ENCODE measurements around the gene SPATA33.
"Not testable (repeated sequence)": the region's sequence is repeated elsewhere in the genome, so short reads cannot be mapped to it uniquely, and the experiment has no call there.

SPATA33 gene

DNA sequence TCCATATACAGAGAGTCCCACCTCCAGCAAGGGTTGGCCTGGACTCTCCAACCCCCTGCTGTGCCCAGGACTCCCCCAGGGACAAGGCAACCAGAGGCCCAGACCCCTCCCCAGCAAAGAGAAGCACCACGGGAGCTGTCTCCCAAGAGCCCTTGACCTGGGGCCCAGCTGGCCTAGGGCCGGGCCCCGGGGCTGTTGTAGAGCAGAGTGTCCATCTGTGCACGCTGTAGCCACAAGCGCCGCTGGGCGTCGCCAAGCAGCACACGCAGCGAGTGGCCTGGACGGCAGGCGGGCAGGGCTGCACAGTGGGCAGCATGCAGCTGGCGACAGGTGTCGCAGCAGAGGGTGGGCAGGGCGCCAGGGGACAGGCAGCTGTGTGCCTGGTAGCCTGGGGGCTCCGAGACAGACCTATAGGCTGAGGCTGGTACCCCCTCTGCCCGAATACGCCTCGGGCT is 39.6 kb downstream of the SPATA33 start:
- CTCF ChIA-PET: interaction anchor here (0.9 to 3.3 kb wide), 4 partner anchors 8 to 166 kb away, joined by 3 to 14 read pairs (median 3); partner anchors contain the start of gene CPNE7
- POLR2A ChIA-PET: no interaction called here
- 97% methylated on average over 18 of the region's 19 CpGs for WGBS (ENCODE audit: insufficient coverage)
- peaks cover 2 to 33% (median 31%) of the 10 kb centered on the region in 4 experiments for H3K4me1 ChIP-seq (ENCODE audit: control extremely low read depth in 1 of 4, control insufficient read depth in 4 of 4, insufficient read depth in 4 of 4, low read length in 3 of 4)
- no peaks in the 10 kb centered on the region for H3K27me3 ChIP-seq (replicated peaks in 2 of 5; ENCODE audit: control insufficient read depth in 4 of 5, insufficient read depth in 5 of 5, low read length in 4 of 5)
- H3K9me3 ChIP-seq (ENCODE audit: control extremely low read depth in 1 of 5, control insufficient read depth in 4 of 5, insufficient read depth in 2 of 5, low read depth in 1 of 5, low read length in 4 of 5): no peaks in the 10 kb centered on the region
- no peak overlapping the region for H3K4me3 ChIP-seq (ENCODE audit: control insufficient read depth in 1 of 7, extremely low read depth in 1 of 7, insufficient read depth in 4 of 7, low read depth in 2 of 7, low read length in 6 of 7)
- DNase-seq: no peak
- peaks cover 5 to 43% (median 27%) of the 10 kb centered on the region in 4 experiments for H3K36me3 ChIP-seq (ENCODE audit: control insufficient read depth in 4 of 4, insufficient read depth in 4 of 4, low read length in 3 of 4)
- no peak overlapping the region for H3K27ac ChIP-seq (ENCODE audit: insufficient read depth in 1 of 2, low read depth in 1 of 2, low read length in 2 of 2, poor library complexity in 1 of 2, severe bottlenecking in 2 of 2)

DNA sequence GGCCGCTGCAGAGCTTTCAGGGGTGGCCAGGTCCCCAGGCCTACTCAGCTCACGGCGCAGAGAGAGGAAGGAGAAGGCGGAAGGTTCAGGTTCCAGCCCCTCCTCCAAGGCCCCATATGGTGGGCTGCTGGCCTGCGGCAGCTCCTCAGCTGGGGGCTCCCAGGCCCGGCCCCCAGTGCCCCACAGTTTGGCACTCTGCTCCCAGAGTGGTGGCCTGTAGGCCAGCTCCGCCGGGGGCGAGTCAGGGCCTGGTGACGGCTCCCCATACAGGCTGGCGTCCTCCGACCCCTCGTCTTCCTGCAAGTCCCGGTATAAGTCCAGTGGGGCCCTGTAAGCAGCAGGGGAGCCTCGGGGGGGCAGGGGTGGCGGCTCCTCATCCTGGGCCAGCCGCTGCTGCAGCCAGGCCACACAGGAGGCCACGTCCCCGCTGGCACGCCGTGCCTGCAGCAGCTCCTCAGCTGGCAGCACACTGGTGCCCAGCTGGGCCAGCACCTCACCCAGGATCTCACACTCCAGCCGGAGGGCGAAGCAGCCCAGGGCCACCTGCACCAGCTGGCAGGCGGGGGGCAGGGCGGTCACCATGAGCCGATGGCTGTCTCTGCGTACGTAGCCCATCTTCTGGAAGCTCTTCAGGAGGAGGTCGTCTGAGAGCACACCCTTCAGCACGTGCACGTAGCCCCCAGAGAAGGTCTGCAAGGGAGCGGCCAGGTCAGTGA is 40.1 kb downstream of the SPATA33 start:
- peaks cover 5 to 39% (median 23%) of the 10 kb centered on the region in 4 experiments for H3K36me3 ChIP-seq (ENCODE audit: control insufficient read depth in 4 of 4, insufficient read depth in 4 of 4, low read length in 3 of 4)

DNA sequence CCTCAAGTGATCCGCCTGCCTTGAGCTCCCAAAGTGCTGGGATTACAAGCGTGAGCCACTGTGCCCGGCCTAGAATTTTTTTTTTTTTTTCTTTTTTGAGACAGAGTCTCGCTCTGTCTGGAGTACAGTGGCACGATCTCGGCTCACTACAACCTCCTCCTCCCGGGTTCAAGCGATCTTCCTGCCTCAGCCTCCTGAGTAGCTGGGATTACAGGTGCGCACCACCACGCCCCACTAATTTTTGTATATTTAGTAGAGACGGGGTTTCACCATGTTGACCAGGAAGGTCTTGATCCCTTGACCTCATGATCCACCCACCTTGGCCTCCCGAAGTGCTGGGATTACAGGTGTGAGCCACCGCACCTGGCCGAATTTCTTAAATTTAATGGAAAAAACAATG is 41.1 kb downstream of the SPATA33 start:
- H3K36me3 ChIP-seq (ENCODE audit: control insufficient read depth in 4 of 4, insufficient read depth in 4 of 4, low read length in 3 of 4): peaks cover 3 to 30% (median 19%) of the 10 kb centered on the region in 4 experiments
- not testable (repeated sequence) for H3K9me3 ChIP-seq (ENCODE audit: control extremely low read depth in 1 of 5, control insufficient read depth in 4 of 5, insufficient read depth in 2 of 5, low read depth in 1 of 5, low read length in 4 of 5); H3K4me3 ChIP-seq (ENCODE audit: control insufficient read depth in 1 of 7, extremely low read depth in 1 of 7, insufficient read depth in 4 of 7, low read depth in 2 of 7, low read length in 6 of 7); H3K27ac ChIP-seq (ENCODE audit: insufficient read depth in 1 of 2, low read depth in 1 of 2, low read length in 2 of 2, poor library complexity in 1 of 2, severe bottlenecking in 2 of 2); DNase-seq; H3K27me3 ChIP-seq (replicated peaks in 2 of 5; ENCODE audit: control insufficient read depth in 4 of 5, insufficient read depth in 5 of 5, low read length in 4 of 5)
- ChIA-PET CTCF (interaction anchor here (0.6 to 16.5 kb wide), 15 partner anchors 9 to 284 kb away, joined by 3 to 195 read pairs (median 6); no protein-coding TSS in a partner anchor), POLR2A (interaction anchor here (1.1 kb wide), 1 partner anchor 24 kb away, joined by 3 read pairs; no protein-coding TSS in a partner anchor)
- peaks cover 2 to 34% (median 33%) of the 10 kb centered on the region in 4 experiments for H3K4me1 ChIP-seq (ENCODE audit: control extremely low read depth in 1 of 4, control insufficient read depth in 4 of 4, insufficient read depth in 4 of 4, low read length in 3 of 4)
- WGBS (ENCODE audit: insufficient coverage): 98% methylated on average over 14 of the region's 14 CpGs

More for the DNA sequence above, 40.1 kb downstream of the SPATA33 start:
- Histone ChIP-seq H3K4me3 (ENCODE audit: control insufficient read depth in 1 of 7, extremely low read depth in 1 of 7, insufficient read depth in 4 of 7, low read depth in 2 of 7, low read length in 6 of 7) (no peak overlapping the region), H3K27ac (ENCODE audit: insufficient read depth in 1 of 2, low read depth in 1 of 2, low read length in 2 of 2, poor library complexity in 1 of 2, severe bottlenecking in 2 of 2) (no peak overlapping the region), H3K27me3 (replicated peaks in 2 of 5; ENCODE audit: control insufficient read depth in 4 of 5, insufficient read depth in 5 of 5, low read length in 4 of 5) (no peaks in the 10 kb centered on the region), H3K4me1 (ENCODE audit: control extremely low read depth in 1 of 4, control insufficient read depth in 4 of 4, insufficient read depth in 4 of 4, low read length in 3 of 4) (peaks cover 2 to 34% (median 33%) of the 10 kb centered on the region in 4 experiments), H3K9me3 (ENCODE audit: control extremely low read depth in 1 of 5, control insufficient read depth in 4 of 5, insufficient read depth in 2 of 5, low read depth in 1 of 5, low read length in 4 of 5) (no peaks in the 10 kb centered on the region)
- POLR2A ChIA-PET: no interaction called here
- WGBS (ENCODE audit: insufficient coverage): 96% methylated on average over 32 of the region's 32 CpGs
- DNase-seq: no peak
- CTCF ChIA-PET: interaction anchor here (0.6 to 4.4 kb wide), 7 partner anchors 12 to 283 kb away, joined by 3 to 31 read pairs (median 4); partner anchors contain the start of gene CPNE7

DNA sequence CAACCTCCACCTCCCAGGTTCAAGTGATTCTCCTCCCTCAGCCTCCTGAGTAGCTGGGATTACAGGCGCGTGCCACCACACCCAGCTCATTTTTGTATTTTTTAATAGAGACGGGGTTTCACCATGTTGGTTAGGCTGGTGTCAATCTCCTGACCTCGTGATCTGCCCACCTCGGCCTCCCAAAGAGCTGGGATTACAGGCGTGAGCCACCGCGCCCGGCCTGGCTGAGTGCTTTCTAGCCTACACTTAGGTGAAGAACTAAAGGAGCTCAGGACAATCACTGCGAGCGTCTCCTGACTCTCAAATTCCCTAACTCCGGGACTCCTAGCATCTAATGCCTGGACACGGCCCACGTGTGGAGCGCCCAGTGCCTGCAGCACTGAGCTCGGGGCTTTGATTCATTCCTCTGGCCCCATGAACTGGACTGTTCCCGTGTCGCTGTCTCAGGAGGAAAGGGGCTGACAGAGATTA is 42.0 kb downstream of the SPATA33 start:
- ChIA-PET CTCF (interaction anchor here (0.6 to 16.5 kb wide), 28 partner anchors 9 to 164 kb away, joined by 3 to 195 read pairs (median 4); partner anchors contain the start of gene CDK10), POLR2A (interaction anchor here (0.6 to 1.2 kb wide), 3 partner anchors 15 to 42 kb away, joined by 3 to 4 read pairs (median 3); partner anchors contain the start of genes CHMP1A and SPATA33)
- not testable (repeated sequence) for H3K27me3 ChIP-seq (replicated peaks in 2 of 5; ENCODE audit: control insufficient read depth in 4 of 5, insufficient read depth in 5 of 5, low read length in 4 of 5); H3K27ac ChIP-seq (ENCODE audit: insufficient read depth in 1 of 2, low read depth in 1 of 2, low read length in 2 of 2, poor library complexity in 1 of 2, severe bottlenecking in 2 of 2); H3K9me3 ChIP-seq (ENCODE audit: control extremely low read depth in 1 of 5, control insufficient read depth in 4 of 5, insufficient read depth in 2 of 5, low read depth in 1 of 5, low read length in 4 of 5); DNase-seq
- Histone ChIP-seq H3K4me1 (ENCODE audit: control extremely low read depth in 1 of 4, control insufficient read depth in 4 of 4, insufficient read depth in 4 of 4, low read length in 3 of 4) (peaks cover 2 to 34% (median 33%) of the 10 kb centered on the region in 4 experiments), H3K36me3 (ENCODE audit: control insufficient read depth in 4 of 4, insufficient read depth in 4 of 4, low read length in 3 of 4) (peaks cover 2 to 22% (median 14%) of the 10 kb centered on the region in 4 experiments), H3K4me3 (ENCODE audit: control insufficient read depth in 1 of 7, extremely low read depth in 1 of 7, insufficient read depth in 4 of 7, low read depth in 2 of 7, low read length in 6 of 7) (peak overlapping the region in 3 of 7 experiments; percentile 21 to 84 (median 72))
- 79% methylated on average over 18 of the region's 18 CpGs for WGBS (ENCODE audit: insufficient coverage)

DNA sequence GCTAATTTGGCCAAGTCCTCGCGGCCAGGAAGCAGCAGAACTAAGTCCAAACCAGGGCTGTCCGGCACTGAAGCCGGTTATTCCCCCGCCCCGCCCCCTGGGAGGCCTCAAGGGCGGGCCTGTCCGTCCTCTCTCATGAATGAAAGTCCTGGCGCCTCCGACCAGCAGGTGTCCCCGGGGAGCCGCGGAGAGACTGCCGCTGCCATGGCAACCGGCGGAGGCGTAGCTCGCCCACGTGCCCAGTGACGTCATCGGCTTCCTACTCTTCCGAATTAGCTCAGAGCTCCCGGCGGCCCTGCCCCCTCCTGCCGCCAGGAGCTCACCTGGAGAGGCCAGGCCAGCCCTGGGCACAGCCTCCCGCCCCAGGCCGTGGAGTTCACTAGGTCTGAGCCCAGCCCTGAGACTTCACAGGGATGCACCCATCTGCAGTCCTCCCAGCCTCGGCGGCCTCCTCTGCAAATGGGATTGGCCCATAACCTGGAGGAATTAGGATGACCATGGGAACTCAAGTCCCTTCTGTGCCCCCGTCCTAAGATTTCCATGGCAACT is 42.5 kb downstream of the SPATA33 start:
- POLR2A ChIA-PET: interaction anchor here (0.6 to 1.2 kb wide), 5 partner anchors 15 to 918 kb away, joined by 3 to 4 read pairs (median 3); partner anchors contain the start of genes CHMP1A, SPATA33 and ZNF276
- under 1% methylated on average over 30 of the region's 30 CpGs for WGBS (ENCODE audit: insufficient coverage)
- CTCF ChIA-PET: interaction anchor here (0.6 to 16.5 kb wide), 29 partner anchors 9 to 163 kb away, joined by 3 to 195 read pairs (median 4); partner anchors contain the start of gene CDK10
- peaks cover 2 to 34% (median 33%) of the 10 kb centered on the region in 4 experiments for H3K4me1 ChIP-seq (ENCODE audit: control extremely low read depth in 1 of 4, control insufficient read depth in 4 of 4, insufficient read depth in 4 of 4, low read length in 3 of 4)
- DNase-seq: peak; percentile 93 to 96 (median 95)
- no peaks in the 10 kb centered on the region for H3K27me3 ChIP-seq (replicated peaks in 2 of 5; ENCODE audit: control insufficient read depth in 4 of 5, insufficient read depth in 5 of 5, low read length in 4 of 5)
- peak overlapping the region in 6 of 7 experiments; percentile 61 to 84 (median 72) for H3K4me3 ChIP-seq (ENCODE audit: control insufficient read depth in 1 of 7, extremely low read depth in 1 of 7, insufficient read depth in 4 of 7, low read depth in 2 of 7, low read length in 6 of 7)
- no peaks in the 10 kb centered on the region for H3K9me3 ChIP-seq (ENCODE audit: control extremely low read depth in 1 of 5, control insufficient read depth in 4 of 5, insufficient read depth in 2 of 5, low read depth in 1 of 5, low read length in 4 of 5)
- peaks cover 2 to 17% (median 10%) of the 10 kb centered on the region in 4 experiments for H3K36me3 ChIP-seq (ENCODE audit: control insufficient read depth in 4 of 4, insufficient read depth in 4 of 4, low read length in 3 of 4)
- H3K27ac ChIP-seq (ENCODE audit: insufficient read depth in 1 of 2, low read depth in 1 of 2, low read length in 2 of 2, poor library complexity in 1 of 2, severe bottlenecking in 2 of 2): peak overlapping the region in 1 of 2 experiments; percentile 66

DNA sequence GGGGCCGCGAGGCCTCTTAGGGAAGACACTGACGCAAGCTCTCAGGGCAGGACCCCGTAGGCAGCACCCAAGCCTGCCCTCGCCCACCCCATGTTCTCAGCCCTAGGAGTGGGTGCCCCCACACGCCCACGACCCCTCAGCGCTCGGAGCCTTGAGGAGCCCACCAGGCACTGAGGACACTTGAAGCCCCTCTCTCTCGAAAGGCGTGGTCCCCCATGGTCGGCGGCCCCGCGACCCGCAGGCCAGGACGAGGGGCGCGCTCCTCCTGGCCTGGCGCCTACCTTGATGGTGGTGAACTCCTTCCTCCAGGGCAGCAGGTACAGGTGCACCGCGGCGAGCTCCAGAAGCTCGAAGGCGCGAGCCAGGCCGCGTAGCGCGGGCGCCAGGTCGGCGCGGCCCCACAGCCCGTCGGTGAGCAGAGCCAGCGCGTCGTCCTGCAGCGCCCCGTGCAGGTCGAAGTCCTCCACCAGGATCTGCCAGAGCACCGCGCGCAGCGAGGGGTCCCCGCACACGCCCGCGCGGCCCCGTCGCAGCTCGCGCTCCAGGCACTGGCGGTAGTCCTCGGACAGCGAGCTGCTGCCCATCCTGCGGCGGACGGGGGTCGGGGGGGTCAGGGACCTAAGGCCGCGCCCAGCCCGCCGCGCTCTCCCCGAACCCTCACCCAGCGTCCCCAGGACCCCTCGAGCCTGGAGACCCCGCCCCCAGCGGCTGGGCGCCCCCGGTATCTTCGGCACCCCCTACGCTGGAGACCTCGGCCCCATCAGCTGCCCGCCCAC is 43.2 kb downstream of the SPATA33 start:
- 1% methylated on average over 68 of the region's 78 CpGs for WGBS (ENCODE audit: insufficient coverage)
- POLR2A ChIA-PET: interaction anchor here (0.6 to 1.2 kb wide), 5 partner anchors 19 to 918 kb away, joined by 3 to 4 read pairs (median 4); partner anchors contain the start of genes CHMP1A, SPATA33 and ZNF276
- Histone ChIP-seq H3K27ac (ENCODE audit: insufficient read depth in 1 of 2, low read depth in 1 of 2, low read length in 2 of 2, poor library complexity in 1 of 2, severe bottlenecking in 2 of 2) (peak overlapping the region in 1 of 2 experiments; percentile 66), H3K4me1 (ENCODE audit: control extremely low read depth in 1 of 4, control insufficient read depth in 4 of 4, insufficient read depth in 4 of 4, low read length in 3 of 4) (peaks cover 2 to 34% (median 32%) of the 10 kb centered on the region in 4 experiments), H3K9me3 (ENCODE audit: control extremely low read depth in 1 of 5, control insufficient read depth in 4 of 5, insufficient read depth in 2 of 5, low read depth in 1 of 5, low read length in 4 of 5) (no peaks in the 10 kb centered on the region), H3K4me3 (ENCODE audit: control insufficient read depth in 1 of 7, extremely low read depth in 1 of 7, insufficient read depth in 4 of 7, low read depth in 2 of 7, low read length in 6 of 7) (peak overlapping the region; percentile 61 to 84 (median 71)), H3K27me3 (replicated peaks in 2 of 5; ENCODE audit: control insufficient read depth in 4 of 5, insufficient read depth in 5 of 5, low read length in 4 of 5) (no peaks in the 10 kb centered on the region), H3K36me3 (ENCODE audit: control insufficient read depth in 4 of 4, insufficient read depth in 4 of 4, low read length in 3 of 4) (peaks cover 0 to 11% (median 5%) of the 10 kb centered on the region in 4 experiments)
- CTCF ChIA-PET: interaction anchor here (0.8 to 16.5 kb wide), 24 partner anchors 8 to 163 kb away, joined by 3 to 195 read pairs (median 4); partner anchors contain the start of gene CDK10
- peak in 2 of 3 donors; percentile 66 to 74 for DNase-seq
